GF-D8 (cell line): Measurements from ENCODE around the gene SGMS1.
"Not testable (repeated sequence)": the region's sequence is repeated elsewhere in the genome, so short reads cannot be mapped to it uniquely, and the experiment has no call there.

Experiments
- DNase-seq: peaks from one replicate; lab custom pipeline; 2025; lab: John Stamatoyannopoulos, UW

Gene SGMS1

DNA sequence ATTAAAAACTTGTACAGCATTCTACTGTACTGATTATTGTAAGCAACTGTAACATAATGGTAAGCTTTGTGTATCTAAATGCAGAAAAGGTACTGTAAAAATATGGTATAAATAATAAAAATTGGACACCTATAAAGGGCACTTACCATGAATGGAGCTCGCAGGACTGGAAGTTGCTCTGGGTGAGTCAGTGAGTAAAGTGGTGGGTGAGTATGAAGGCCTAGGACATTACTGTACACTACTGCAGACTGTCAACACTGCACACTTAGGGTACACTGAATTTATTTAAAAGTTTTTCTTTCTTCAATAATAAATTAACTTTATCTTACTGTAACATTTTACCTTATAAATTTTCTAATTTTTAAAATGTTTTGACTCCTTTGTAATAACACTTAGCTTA is 253.8 kb downstream of the SGMS1 start:
- DNase-seq = no peak

DNA sequence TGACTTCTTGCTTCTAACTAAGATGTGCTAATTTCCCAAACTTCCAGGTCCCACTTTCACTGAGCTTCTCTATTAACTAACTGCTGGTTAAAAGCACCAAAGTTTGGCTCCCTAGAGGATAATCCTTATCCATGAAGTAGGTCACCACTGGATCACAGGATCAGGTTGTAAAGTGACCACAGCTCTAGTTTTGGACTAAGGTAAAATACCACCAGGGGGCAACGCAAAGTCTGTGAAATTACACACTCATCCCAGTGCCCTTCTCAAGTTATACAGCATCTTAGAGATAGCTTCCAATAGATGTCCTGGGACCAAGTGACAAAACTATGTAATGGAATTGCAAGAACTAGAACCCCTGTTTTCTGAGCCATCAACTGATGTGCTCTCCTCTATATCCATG is 256.0 kb downstream of the SGMS1 start:
- DNase-seq = no peak

GRCh38 chr10:50366421-50366820 is 257.3 kb downstream of the SGMS1 start:
- DNase-seq = not testable (repeated sequence)

GRCh38 chr10:50364730-50365129 is 259.0 kb downstream of the SGMS1 start:
- not testable (repeated sequence) for DNase-seq

GRCh38 chr10:50362547-50363125 is 261.1 kb downstream of the SGMS1 start:
- DNase-seq = no peak

- no peak for DNase-seq
Measured at GRCh38 chr10:50361946-50362345, 261.8 kb downstream of the SGMS1 start.

- DNase-seq = no peak
Measured at GRCh38 chr10:50360077-50360850, 263.5 kb downstream of the SGMS1 start.

DNA sequence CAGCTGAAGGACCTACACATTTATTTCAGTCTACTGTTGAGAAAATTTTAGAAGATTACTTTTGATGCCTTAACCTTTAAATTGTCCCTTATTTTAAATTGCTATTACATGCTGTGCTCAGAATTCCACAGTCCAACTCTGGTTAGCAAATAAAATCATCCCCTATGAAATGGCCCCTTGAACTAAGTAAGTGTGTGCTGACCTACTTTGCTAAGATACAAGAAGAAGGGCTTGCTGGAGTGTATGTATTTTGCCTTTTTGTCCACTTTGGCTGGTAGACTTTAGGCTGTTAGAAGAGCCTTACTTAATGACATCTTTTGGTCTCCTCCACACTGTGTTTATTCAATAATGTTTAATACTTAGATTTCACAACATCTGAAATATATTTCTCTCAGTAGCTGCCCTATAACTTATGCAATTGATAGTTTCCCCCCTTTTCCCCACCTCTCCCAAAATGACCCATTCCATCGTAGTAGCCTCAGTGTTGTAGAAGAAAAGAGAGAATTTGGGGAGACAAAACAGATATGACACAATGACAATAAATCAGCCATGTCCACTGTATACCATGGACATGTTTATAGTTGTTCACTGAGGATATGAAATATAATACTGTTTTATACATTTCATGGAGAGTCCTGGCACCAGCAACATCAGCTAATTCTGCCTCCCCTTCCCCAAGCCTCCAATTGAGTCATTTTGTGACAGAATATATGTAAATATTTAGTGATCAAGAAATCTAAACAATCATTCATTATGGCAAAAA is 264.6 kb downstream of the SGMS1 start:
- no peak for DNase-seq

DNA sequence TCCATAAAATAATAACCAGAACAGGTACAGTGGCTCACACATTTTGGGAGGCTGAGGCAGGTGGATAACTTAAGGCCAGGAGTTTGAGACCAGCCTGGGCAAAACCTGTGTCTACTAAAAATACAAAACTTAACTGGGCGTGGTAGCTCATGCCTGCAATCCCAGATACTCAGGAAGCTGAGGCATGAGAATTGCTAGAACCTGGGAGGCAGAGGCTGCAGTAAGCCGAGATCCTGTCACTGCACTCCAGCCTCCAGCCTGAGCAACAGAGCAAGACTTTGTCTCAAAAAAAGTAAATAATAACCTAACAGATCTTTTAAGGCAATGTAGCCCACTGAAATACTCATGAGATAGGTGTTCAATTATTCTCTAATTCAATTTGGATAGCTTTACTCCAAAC is 265.3 kb downstream of the SGMS1 start:
- DNase-seq = no peak

- not testable (repeated sequence) for DNase-seq
Measured at GRCh38 chr10:50356481-50356832, 267.3 kb downstream of the SGMS1 start.

DNA sequence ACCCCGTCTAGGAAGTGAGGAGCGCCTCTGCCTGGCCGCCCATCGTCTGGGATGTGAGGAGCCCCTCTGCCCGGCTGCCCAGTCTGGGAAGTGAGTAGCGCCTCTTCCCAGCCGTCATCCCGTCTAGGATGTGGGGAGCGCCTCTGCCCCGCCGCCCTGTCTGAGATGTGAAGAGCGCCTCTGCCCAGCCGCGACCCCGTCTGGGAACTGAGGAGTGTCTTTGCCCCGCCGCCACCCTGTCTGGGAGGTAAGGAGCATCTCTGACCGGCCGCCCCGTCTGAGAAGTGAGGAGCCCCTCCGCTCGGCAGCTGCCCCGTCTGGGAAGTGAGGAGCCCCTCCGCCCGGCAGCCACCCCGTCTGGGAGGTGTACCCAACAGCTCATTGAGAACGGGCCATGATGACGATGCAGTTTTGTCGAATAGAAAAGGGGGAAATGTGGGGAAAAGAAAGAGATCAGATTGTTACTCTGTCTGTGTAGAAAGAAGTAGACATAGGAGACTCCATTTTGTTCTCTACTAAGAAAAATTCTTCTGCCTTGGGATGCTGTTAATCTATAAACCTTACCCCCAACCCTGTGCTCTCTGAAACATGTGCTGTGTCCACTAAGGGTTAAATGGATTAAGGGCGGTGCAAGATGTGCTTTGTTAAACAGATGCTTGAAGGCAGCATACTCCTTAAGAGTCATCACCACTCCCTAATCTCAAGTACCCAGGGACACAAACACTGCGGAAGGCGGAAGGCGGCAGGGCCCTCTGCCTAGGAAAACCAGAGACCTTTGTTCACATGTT is 267.9 kb downstream of the SGMS1 start:
- not testable (repeated sequence) for DNase-seq

GRCh38 chr10:50351483-50352146 is 272.1 kb downstream of the SGMS1 start:
- DNase-seq = no peak

- DNase-seq = no peak
Measured at GRCh38 chr10:50350366-50350765, 273.4 kb downstream of the SGMS1 start.

DNA sequence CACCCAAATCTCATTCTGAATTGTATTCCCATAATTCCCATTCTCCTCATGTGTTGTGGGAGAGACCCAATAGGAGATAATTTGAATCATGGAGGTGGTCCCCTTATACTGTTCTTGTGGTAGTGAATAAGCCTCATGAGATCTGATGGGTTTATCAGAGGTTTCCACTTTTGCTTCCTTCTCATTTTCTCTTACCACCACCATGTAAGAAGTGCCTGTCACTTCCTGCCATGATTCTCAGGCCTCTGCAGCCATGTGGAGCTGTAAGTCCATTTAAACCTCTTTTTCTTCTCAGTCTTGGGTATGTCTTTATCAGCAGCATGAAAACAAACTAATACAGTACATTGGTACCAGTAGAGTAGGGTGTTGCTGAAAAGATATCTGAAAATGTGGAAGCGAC is 274.2 kb downstream of the SGMS1 start:
- no peak for DNase-seq

DNA sequence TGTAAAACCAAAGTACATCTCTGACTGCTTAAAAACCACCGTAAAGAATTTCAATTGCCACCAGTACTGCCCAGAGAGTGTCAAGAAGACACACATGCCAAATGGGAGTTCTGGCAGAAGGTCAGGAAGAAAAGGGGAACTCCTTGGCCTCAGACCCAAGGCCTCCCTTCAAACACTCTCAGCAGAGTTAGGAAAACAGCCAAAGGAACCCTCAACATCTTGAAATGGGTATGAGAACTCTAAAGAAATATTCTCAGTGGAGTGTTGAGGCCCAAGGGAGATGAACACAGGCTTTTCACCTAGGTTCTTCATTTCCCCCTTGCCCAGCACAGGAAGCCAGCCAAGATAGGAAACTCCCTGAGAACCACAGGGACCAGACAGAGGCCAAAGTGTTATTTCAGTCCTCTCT is 276.4 kb downstream of the SGMS1 start:
- no peak for DNase-seq

DNA sequence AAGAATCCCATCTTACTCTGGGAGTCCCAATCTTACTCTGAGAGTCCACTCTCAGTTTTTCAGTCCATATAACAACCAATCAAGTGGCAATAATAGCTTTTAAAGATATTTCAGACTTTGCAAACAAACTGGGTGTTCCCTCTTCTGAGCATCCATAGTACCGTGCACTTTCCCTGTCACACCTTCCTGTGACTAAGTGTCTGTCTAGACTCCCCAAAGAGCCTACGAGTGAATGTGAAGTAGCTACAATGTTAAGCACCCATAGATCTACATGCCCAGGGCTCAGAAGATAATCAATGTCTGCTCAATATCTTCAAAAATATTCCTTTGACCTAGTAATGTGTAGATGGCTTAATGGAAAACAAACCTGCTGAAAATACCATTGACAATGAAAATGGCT is 276.8 kb downstream of the SGMS1 start:
- no peak for DNase-seq

GRCh38 chr10:50345545-50345944 is 278.2 kb downstream of the SGMS1 start:
- no peak for DNase-seq

- no peak for DNase-seq
Measured at GRCh38 chr10:50343702-50344331, 279.9 kb downstream of the SGMS1 start.

- DNase-seq = no peak
Measured at GRCh38 chr10:50341987-50342386, 281.8 kb downstream of the SGMS1 start.

DNA sequence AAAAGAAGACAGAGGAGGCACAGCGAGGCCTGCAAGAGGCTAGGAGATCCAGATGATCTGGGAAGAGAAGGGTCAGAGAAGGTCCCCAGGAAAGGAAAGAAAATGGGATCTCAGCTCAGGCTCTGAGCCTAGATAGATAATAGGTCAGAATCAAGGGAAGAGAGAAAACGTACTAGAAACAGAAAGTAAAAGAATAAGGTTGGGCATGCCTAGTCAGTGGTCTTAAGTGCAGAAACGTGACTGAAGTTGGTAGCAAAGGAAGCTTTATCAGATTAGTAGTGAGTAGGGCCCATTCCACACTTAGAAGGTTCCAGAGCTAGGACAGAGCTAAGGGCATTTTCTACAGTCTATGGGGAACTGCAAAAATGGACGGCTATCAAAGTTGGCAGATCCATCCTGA is 287.6 kb downstream of the SGMS1 start:
- DNase-seq = no peak

GRCh38 chr10:50335397-50335796 is 288.4 kb downstream of the SGMS1 start:
- DNase-seq = no peak
